ENCODE results near the gene SHPK.

Gene SHPK

GRCh38 chr17:3681565-3681964 lies 45.5 kb upstream of the SHPK start:
- H3K4me1 ChIP-seq (ENCODE audit: low read length) = peaks cover 3% of the 10 kb centered on the region
- no peaks in the 10 kb centered on the region for H3K9me3 ChIP-seq (ENCODE audit: insufficient read depth, low read length)
- TF ChIP-seq EZH2phosphoT487 (IDR thresholded peaks at IDR 0.05; ENCODE audit: low read depth) = no peak
- TF ChIP-seq CTCF (IDR thresholded peaks at IDR 0.05; ENCODE audit: low read depth, low read length) = no peak
- H3K79me2 ChIP-seq (ENCODE audit: low read length) = no peaks in the 10 kb centered on the region
- no peak overlapping the region for H3K4me3 ChIP-seq (ENCODE audit: low read length)
- no peak overlapping the region for H3K9ac ChIP-seq (ENCODE audit: low read length)
- no peaks in the 10 kb centered on the region for H4K20me1 ChIP-seq (ENCODE audit: insufficient read depth, low read length)
- H3K4me2 ChIP-seq (ENCODE audit: low read length) = no peak overlapping the region
- no peak overlapping the region for H3K27ac ChIP-seq (ENCODE audit: low read length)
- no peaks in the 10 kb centered on the region for H3K27me3 ChIP-seq (ENCODE audit: low read depth, low read length)
- H2AFZ ChIP-seq (ENCODE audit: low read depth, low read length) = no peak overlapping the region
- peaks cover 5% of the 10 kb centered on the region for H3K36me3 ChIP-seq (replicated peaks; ENCODE audit: low read depth, low read length)

- Histone ChIP-seq H4K20me1 (ENCODE audit: insufficient read depth, low read length) (no peaks in the 10 kb centered on the region), H3K4me3 (ENCODE audit: low read length) (no peak overlapping the region), H3K27me3 (ENCODE audit: low read depth, low read length) (no peaks in the 10 kb centered on the region), H3K36me3 (replicated peaks; ENCODE audit: low read depth, low read length) (peaks cover 5% of the 10 kb centered on the region), H3K9me3 (ENCODE audit: insufficient read depth, low read length) (no peaks in the 10 kb centered on the region), H3K79me2 (ENCODE audit: low read length) (no peaks in the 10 kb centered on the region), H3K27ac (ENCODE audit: low read length) (no peak overlapping the region), H3K4me2 (ENCODE audit: low read length) (no peak overlapping the region), H2AFZ (ENCODE audit: low read depth, low read length) (no peak overlapping the region), H3K9ac (ENCODE audit: low read length) (no peak overlapping the region), H3K4me1 (ENCODE audit: low read length) (peaks cover 3% of the 10 kb centered on the region)
- TF ChIP-seq EZH2phosphoT487 (IDR thresholded peaks at IDR 0.05; ENCODE audit: low read depth) (no peak), CTCF (IDR thresholded peaks at IDR 0.05; ENCODE audit: low read depth, low read length) (no peak)
Measured at GRCh38 chr17:3681057-3681456, 45.0 kb upstream of the SHPK start.

- H2AFZ ChIP-seq (ENCODE audit: low read depth, low read length) = no peak overlapping the region
- H3K4me2 ChIP-seq (ENCODE audit: low read length) = no peak overlapping the region
- no peaks in the 10 kb centered on the region for H3K79me2 ChIP-seq (ENCODE audit: low read length)
- H3K9ac ChIP-seq (ENCODE audit: low read length) = no peak overlapping the region
- H3K4me3 ChIP-seq (ENCODE audit: low read length) = no peak overlapping the region
- no peaks in the 10 kb centered on the region for H4K20me1 ChIP-seq (ENCODE audit: insufficient read depth, low read length)
- H3K36me3 ChIP-seq (replicated peaks; ENCODE audit: low read depth, low read length) = peaks cover 5% of the 10 kb centered on the region
- H3K9me3 ChIP-seq (ENCODE audit: insufficient read depth, low read length) = no peaks in the 10 kb centered on the region
- peaks cover 3% of the 10 kb centered on the region for H3K4me1 ChIP-seq (ENCODE audit: low read length)
- TF ChIP-seq CTCF (IDR thresholded peaks at IDR 0.05; ENCODE audit: low read depth, low read length) = no peak
- no peak for TF ChIP-seq EZH2phosphoT487 (IDR thresholded peaks at IDR 0.05; ENCODE audit: low read depth)
- H3K27ac ChIP-seq (ENCODE audit: low read length) = no peak overlapping the region
- H3K27me3 ChIP-seq (ENCODE audit: low read depth, low read length) = no peaks in the 10 kb centered on the region
Measured at GRCh38 chr17:3679531-3680126, 43.6 kb upstream of the SHPK start.

GRCh38 chr17:3678821-3679530 lies 42.9 kb upstream of the SHPK start:
- H4K20me1 ChIP-seq (ENCODE audit: insufficient read depth, low read length) = no peaks in the 10 kb centered on the region
- TF ChIP-seq EZH2phosphoT487 (IDR thresholded peaks at IDR 0.05; ENCODE audit: low read depth) (no peak), CTCF (IDR thresholded peaks at IDR 0.05; ENCODE audit: low read depth, low read length) (no peak)
- H2AFZ ChIP-seq (ENCODE audit: low read depth, low read length) = no peak overlapping the region
- no peaks in the 10 kb centered on the region for H3K27me3 ChIP-seq (ENCODE audit: low read depth, low read length)
- H3K4me2 ChIP-seq (ENCODE audit: low read length) = no peak overlapping the region
- no peaks in the 10 kb centered on the region for H3K9me3 ChIP-seq (ENCODE audit: insufficient read depth, low read length)
- no peak overlapping the region for H3K4me3 ChIP-seq (ENCODE audit: low read length)
- H3K4me1 ChIP-seq (ENCODE audit: low read length) = peaks cover 3% of the 10 kb centered on the region
- peaks cover 5% of the 10 kb centered on the region for H3K36me3 ChIP-seq (replicated peaks; ENCODE audit: low read depth, low read length)
- no peaks in the 10 kb centered on the region for H3K79me2 ChIP-seq (ENCODE audit: low read length)
- H3K27ac ChIP-seq (ENCODE audit: low read length) = no peak overlapping the region
- no peak overlapping the region for H3K9ac ChIP-seq (ENCODE audit: low read length)

Data from OCI-LY3 (cell line).